ENCODE measurements around the gene DENND1A. TPM values are rescaled to one million over a fixed set of nuclear protein-coding genes. Genes with fewer than 3 reads are reported as not detected.

Gene DENND1A
- total RNA-seq, 4 donors from 2014 or later, result 15.8 to 33.5 (median 23.9) TPM

DNA sequence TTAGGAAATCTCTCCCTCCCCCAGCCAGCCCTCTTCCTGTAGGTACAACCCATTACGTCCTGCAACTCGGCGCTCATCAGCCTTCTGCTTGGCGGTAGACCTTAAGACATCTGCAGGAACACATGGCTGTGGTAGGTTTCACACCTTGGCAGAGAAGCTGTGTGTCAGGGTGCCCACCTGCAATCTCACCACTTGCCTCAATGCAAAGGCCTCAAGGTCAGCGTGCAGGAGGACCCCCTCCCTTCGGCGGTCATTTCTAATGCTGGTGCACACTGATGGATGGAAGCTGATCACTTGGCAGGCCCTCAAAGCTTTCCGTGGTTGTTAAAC, 506.6 kb downstream of the DENND1A start:
- Histone ChIP-seq H3K36me3 (peaks cover 17% of the 10 kb centered on the region), H3K4me3 (no peak overlapping the region), H3K9me3 (no peaks in the 10 kb centered on the region), H3K4me1 (no peaks in the 10 kb centered on the region), H3K27me3 (no peaks in the 10 kb centered on the region), H3K27ac (no peak overlapping the region)
- 94% methylated on average over 8 of the region's 8 CpGs for WGBS
- DNase-seq (ENCODE audit: low spot score in 2 of 2), result peak in 1 of 2 donors; percentile 21
- TF ChIP-seq POLR2A (IDR thresholded peaks at IDR 0.05) (no peak), EP300 (IDR thresholded peaks at IDR 0.05) (no peak), POLR2AphosphoS5 (IDR thresholded peaks at IDR 0.05) (no peak)
- TF ChIP-seq, protein P1, sequence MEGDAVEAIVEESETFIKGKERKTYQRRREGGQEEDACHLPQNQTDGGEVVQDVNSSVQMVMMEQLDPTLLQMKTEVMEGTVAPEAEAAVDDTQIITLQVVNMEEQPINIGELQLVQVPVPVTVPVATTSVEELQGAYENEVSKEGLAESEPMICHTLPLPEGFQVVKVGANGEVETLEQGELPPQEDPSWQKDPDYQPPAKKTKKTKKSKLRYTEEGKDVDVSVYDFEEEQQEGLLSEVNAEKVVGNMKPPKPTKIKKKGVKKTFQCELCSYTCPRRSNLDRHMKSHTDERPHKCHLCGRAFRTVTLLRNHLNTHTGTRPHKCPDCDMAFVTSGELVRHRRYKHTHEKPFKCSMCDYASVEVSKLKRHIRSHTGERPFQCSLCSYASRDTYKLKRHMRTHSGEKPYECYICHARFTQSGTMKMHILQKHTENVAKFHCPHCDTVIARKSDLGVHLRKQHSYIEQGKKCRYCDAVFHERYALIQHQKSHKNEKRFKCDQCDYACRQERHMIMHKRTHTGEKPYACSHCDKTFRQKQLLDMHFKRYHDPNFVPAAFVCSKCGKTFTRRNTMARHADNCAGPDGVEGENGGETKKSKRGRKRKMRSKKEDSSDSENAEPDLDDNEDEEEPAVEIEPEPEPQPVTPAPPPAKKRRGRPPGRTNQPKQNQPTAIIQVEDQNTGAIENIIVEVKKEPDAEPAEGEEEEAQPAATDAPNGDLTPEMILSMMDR (IDR thresholded peaks at IDR 0.05), result no peak

DNA sequence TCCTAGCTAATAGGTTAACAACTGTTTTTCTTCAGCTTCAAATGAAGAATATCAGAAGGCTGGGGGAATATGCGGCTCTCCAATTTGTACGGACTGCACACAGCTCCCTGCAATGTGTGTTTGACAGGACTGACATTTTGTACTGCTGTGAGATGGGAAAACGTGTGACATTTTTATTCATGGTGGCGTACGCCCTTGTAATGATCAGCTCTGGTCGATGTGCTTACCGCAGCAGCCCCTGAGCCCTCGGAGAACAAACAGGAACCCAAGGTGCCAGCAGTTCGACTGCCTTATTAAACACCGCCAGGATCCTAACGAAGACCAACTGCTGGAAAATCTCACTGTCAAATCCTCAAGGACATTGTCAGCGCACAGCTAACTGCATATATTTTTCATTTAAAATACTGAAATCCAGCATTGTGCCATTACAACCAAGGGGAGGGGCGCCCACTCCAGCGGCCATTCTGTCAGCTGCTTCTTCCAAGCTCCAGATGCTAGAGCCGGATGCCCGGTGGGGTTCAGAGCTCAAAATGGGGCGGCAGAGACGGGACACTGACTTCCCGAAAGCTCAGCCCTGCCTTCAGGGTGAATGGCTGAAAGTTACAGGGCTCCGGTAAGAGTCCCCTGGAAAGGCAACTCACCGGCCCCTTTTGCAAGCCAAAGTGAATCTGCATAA, 507.2 kb downstream of the DENND1A start:
- Histone ChIP-seq H3K4me1 (no peaks in the 10 kb centered on the region), H3K9me3 (no peaks in the 10 kb centered on the region), H3K27ac (no peak overlapping the region), H3K36me3 (peaks cover 17% of the 10 kb centered on the region), H3K4me3 (no peak overlapping the region), H3K27me3 (no peaks in the 10 kb centered on the region)
- TF ChIP-seq, protein P1 (IDR thresholded peaks at IDR 0.05), result no peak
- TF ChIP-seq POLR2AphosphoS5 (IDR thresholded peaks at IDR 0.05) (no peak), POLR2A (IDR thresholded peaks at IDR 0.05) (no peak), EP300 (IDR thresholded peaks at IDR 0.05) (no peak)
- 91% methylated on average over 19 of the region's 21 CpGs for WGBS
- no peak for DNase-seq (ENCODE audit: low spot score in 2 of 2)

DNA sequence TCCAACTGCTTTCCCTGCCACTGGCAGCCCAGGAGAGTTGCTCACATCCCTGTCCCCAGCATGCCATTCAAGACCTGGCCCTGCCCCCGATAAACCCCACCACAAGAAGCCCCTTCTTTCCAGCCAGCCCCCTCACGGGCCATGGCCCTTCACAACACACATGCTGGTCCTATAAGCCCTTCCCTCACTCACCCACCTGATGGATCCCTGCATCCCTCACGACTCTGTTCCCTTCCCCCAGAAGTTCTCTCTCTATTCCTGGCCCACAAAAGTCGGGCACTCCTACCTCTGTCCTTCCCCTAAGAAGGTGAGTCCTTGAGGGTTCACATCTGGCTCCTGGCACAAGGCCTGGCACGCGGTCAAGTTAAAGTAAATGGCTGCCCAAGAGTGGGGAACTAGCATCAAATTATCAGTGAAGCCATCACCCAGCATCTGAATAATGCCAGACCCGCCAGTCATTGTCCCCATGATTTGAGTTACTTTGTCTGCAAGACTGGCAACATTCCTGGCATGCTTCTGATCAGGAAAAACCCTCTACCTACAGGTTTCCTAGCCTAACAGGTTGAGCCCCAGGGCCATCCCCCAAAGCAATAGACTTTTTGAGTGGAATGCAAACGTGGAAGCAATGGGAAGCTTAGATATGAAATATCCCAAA, 508.0 kb downstream of the DENND1A start:
- no peak overlapping the region for H3K4me3 ChIP-seq
- DNase-seq (ENCODE audit: low spot score in 2 of 2), result peak in 1 of 2 donors; percentile 44
- H3K4me1 ChIP-seq, result no peaks in the 10 kb centered on the region
- H3K36me3 ChIP-seq, result peaks cover 17% of the 10 kb centered on the region
- no peaks in the 10 kb centered on the region for H3K27me3 ChIP-seq
- H3K9me3 ChIP-seq, result no peaks in the 10 kb centered on the region
- TF ChIP-seq, protein P1 (IDR thresholded peaks at IDR 0.05), result no peak
- TF ChIP-seq EP300 (IDR thresholded peaks at IDR 0.05), result no peak
- no peak for TF ChIP-seq POLR2A (IDR thresholded peaks at IDR 0.05)
- TF ChIP-seq POLR2AphosphoS5 (IDR thresholded peaks at IDR 0.05), result no peak
- no peak overlapping the region for H3K27ac ChIP-seq
- WGBS, result 94% methylated on average over 8 of the region's 8 CpGs

DNA sequence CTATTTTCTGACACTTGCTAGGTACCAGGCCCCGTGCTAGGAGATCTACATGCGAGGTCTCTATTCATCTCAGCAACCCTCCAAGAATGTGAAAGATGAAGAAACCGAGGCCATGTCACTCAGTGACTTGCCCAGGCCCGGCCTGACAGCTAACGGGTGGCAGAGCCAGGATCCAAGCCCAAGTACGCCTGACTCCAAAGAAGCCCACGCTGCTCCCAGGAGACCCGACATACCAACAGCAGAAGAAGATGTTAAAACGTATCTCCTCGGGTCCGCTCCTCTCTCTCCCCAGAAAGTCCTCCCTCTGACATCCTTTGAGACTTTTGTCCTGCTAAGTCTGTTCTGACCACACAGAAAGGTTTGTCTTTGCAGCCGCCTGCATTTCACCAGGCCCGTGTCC, 508.7 kb downstream of the DENND1A start:
- Histone ChIP-seq H3K4me1 (no peaks in the 10 kb centered on the region), H3K9me3 (no peaks in the 10 kb centered on the region), H3K27ac (no peak overlapping the region), H3K27me3 (no peaks in the 10 kb centered on the region), H3K4me3 (no peak overlapping the region), H3K36me3 (peaks cover 21% of the 10 kb centered on the region)
- DNase-seq (ENCODE audit: low spot score in 2 of 2), result peak in 1 of 2 donors; percentile 52
- no peak for TF ChIP-seq POLR2A (IDR thresholded peaks at IDR 0.05)
- 95% methylated on average over 7 of the region's 13 CpGs for WGBS

DNA sequence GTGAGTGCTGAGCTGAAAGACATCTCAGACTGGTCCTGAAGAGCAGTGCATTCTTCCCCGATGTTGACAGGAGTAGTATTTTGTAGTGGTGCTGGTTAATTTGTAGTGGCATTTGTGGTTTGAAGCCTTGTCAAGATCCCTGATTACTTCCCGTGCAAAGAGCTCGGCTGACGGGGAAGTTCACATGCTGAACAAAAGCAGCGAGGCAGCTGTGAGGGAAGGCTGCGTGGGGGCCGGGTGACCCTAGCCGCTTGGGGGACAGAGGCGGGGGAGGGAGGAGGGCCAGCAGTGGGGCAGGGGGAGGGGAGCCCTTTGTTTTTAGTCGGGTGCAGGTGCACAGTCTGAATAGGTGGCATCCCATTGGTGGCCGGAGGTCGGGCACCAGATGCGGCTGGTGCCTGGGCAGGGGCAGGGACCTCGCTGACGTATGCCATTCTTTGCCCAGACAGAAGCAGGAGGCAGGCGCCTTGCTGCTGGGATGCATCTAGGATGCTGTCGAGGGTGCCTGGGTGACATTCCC, 509.3 kb downstream of the DENND1A start:
- no peaks in the 10 kb centered on the region for H3K4me1 ChIP-seq
- H3K36me3 ChIP-seq, result peaks cover 21% of the 10 kb centered on the region
- no peak for TF ChIP-seq POLR2A (IDR thresholded peaks at IDR 0.05)
- TF ChIP-seq, protein P1 (IDR thresholded peaks at IDR 0.05), result no peak
- no peak for TF ChIP-seq EP300 (IDR thresholded peaks at IDR 0.05)
- TF ChIP-seq POLR2AphosphoS5 (IDR thresholded peaks at IDR 0.05), result no peak
- 89% methylated on average over 14 of the region's 17 CpGs for WGBS
- no peaks in the 10 kb centered on the region for H3K9me3 ChIP-seq
- no peak overlapping the region for H3K4me3 ChIP-seq
- no peak overlapping the region for H3K27ac ChIP-seq
- H3K27me3 ChIP-seq, result no peaks in the 10 kb centered on the region
- DNase-seq (ENCODE audit: low spot score in 2 of 2), result peak in 1 of 2 donors; percentile 28
